Testis (tissue), 3 donors: ENCODE measurements around the gene EEF2K. TPM values are rescaled to one million over a fixed set of nuclear protein-coding genes. Genes with fewer than 3 reads are reported as not detected.

Experiments used
- DNase-seq: peaks from one replicate; pipeline ENCODE4 v3.0.0-alpha.2; 2019
- H3K27ac ChIP-seq, 2 donors: fragments of 200-600 bp; sonication (generic); one replicate each; pipeline ENCODE4 v1.5.1; 2019
- H3K27me3 ChIP-seq: fragments of 200-600 bp; sonication (generic); one replicate; pipeline ENCODE4 v1.5.1; 2019
- H3K36me3 ChIP-seq: fragments of 200-600 bp; sonication (generic); one replicate; pipeline ENCODE4 v1.5.1; 2017; ENCODE audit warnings: low read depth; ENCODE audit errors: missing control alignments
- H3K4me1 ChIP-seq: fragments of 200-600 bp; sonication (generic); one replicate; pipeline ENCODE4 v1.5.1; 2019
- H3K4me3 ChIP-seq, 2 donors: fragments of 200-600 bp; sonication (generic); one replicate each; pipeline ENCODE4 v1.5.1; 2017 to 2019
- H3K9me3 ChIP-seq: fragments of 200-600 bp; sonication (generic); one replicate; pipeline ENCODE4 v1.5.1; 2017
- CTCF ChIP-seq, 3 experiments: fragments of 450-650 bp in 2 of 3; fragments of 200-600 bp in 1 of 3; sonication (generic) in 1 of 3; IDR thresholded peaks; one replicate each; pipeline ENCODE4 v1.5.1; 2016 to 2019; ENCODE audit warnings: antibody characterized with exemption in 3 of 3, mild to moderate bottlenecking in 2 of 3, moderate library complexity in 1 of 3
- POLR2A ChIP-seq: fragments of 450-650 bp; IDR thresholded peaks from one replicate; pipeline ENCODE4 v1.6.1; 2017; ENCODE audit warnings: antibody characterized with exemption, mild to moderate bottlenecking, moderate library complexity
- WGBS, 2 donors: methylation state at CpG; one replicate each; pipeline ENCODE4 v1.1.5; 2018; 5-methylcytosine and 5-hydroxymethylcytosine counted together
- intact Hi-C: fragments of 100-400 bp; cut with DNase I; formaldehyde crosslinking; loops from one replicate; pipeline ENCODE4 v1.15.1; 2023; ENCODE audit warnings: low total_unique reads
- polyA plus RNA-seq: library from polyadenylated mRNA; stranded (reverse); fragments of 350-450 nt; fragmentation: Illumina TruSeq; extraction: RNeasy Lipid Tissue Mini Kit (QIAGEN cat#74804); gene quantifications from one replicate; pipeline ENCODE4 v1.2.3, GENCODE V29; 2014; ENCODE audit warnings: low read depth, low replicate concordance; ENCODE audit not compliant: insufficient read depth
- total RNA-seq, 2 donors: library from RNA; depleted of rRNA; stranded (reverse); fragments of >200 nt; gene quantifications; one replicate each; pipeline ENCODE4 v1.2.3, GENCODE V29; 2016

EEF2K gene
- total and polyA plus RNA-seq, 3 donors from 2014 or later, result 6.6 to 11.1 (median 10.2) TPM

GRCh38 chr16:22330326-22330725 lies 124.2 kb downstream of the EEF2K start:
- no peak for TF ChIP-seq CTCF (IDR thresholded peaks at IDR 0.05)
- no peak for TF ChIP-seq POLR2A
- no peak for DNase-seq
- 78 to 82% methylated on average over 4 of the region's 4 CpGs for WGBS, 2 donors
- no peaks in the 10 kb centered on the region for H3K4me1 ChIP-seq
- intact Hi-C loops, result no loop called here
- H3K4me3 ChIP-seq, result no peak overlapping the region
- no peaks in the 10 kb centered on the region for H3K36me3 ChIP-seq
- no peaks in the 10 kb centered on the region for H3K27me3 ChIP-seq
- no peak overlapping the region for H3K27ac ChIP-seq
- H3K9me3 ChIP-seq, result no peaks in the 10 kb centered on the region

- TF ChIP-seq CTCF (IDR thresholded peaks at IDR 0.05) (no peak), POLR2A (no peak)
- H3K36me3 ChIP-seq, result no peaks in the 10 kb centered on the region
These were observed 127.4 kb downstream of the EEF2K start for GRCh38 chr16:22333457-22333994.

GRCh38 chr16:22335668-22336246 lies 129.7 kb downstream of the EEF2K start:
- Histone ChIP-seq H3K9me3 (no peaks in the 10 kb centered on the region), H3K27ac (no peak overlapping the region), H3K36me3 (no peaks in the 10 kb centered on the region), H3K4me3 (no peak overlapping the region), H3K4me1 (no peaks in the 10 kb centered on the region), H3K27me3 (no peaks in the 10 kb centered on the region)
- WGBS, 2 donors, result 100% methylated on average over 3 of the region's 3 CpGs
- DNase-seq, result no peak
- intact Hi-C loops, result no loop called here
- no peak for TF ChIP-seq CTCF (IDR thresholded peaks at IDR 0.05)
- no peak for TF ChIP-seq POLR2A

More at GRCh38 chr16:22333457-22333994, 127.4 kb downstream of the EEF2K start:
- H3K27me3 ChIP-seq, result no peaks in the 10 kb centered on the region
- no peak overlapping the region for H3K27ac ChIP-seq
- intact Hi-C loops, result no loop called here
- H3K4me3 ChIP-seq, result no peak overlapping the region
- H3K9me3 ChIP-seq, result no peaks in the 10 kb centered on the region
- no peaks in the 10 kb centered on the region for H3K4me1 ChIP-seq
- no peak for DNase-seq
- WGBS, 2 donors, result 76 to 79% methylated on average over 6 of the region's 6 CpGs

- intact Hi-C loops, result no loop called here
- Histone ChIP-seq H3K9me3 (no peaks in the 10 kb centered on the region), H3K4me3 (no peak overlapping the region), H3K36me3 (no peaks in the 10 kb centered on the region), H3K27ac (no peak overlapping the region), H3K4me1 (no peaks in the 10 kb centered on the region), H3K27me3 (no peaks in the 10 kb centered on the region)
- no peak for DNase-seq
- TF ChIP-seq CTCF (IDR thresholded peaks at IDR 0.05), result no peak
- TF ChIP-seq POLR2A, result no peak
These were observed 130.5 kb downstream of the EEF2K start for GRCh38 chr16:22336581-22336980.

GRCh38 chr16:22337045-22337444 lies 131.0 kb downstream of the EEF2K start:
- DNase-seq, result no peak
- H3K27me3 ChIP-seq, result no peaks in the 10 kb centered on the region
- H3K36me3 ChIP-seq, result no peaks in the 10 kb centered on the region
- H3K4me3 ChIP-seq, result no peak overlapping the region
- no peaks in the 10 kb centered on the region for H3K4me1 ChIP-seq
- no peaks in the 10 kb centered on the region for H3K9me3 ChIP-seq
- TF ChIP-seq POLR2A (no peak), CTCF (IDR thresholded peaks at IDR 0.05) (no peak)
- H3K27ac ChIP-seq, result no peak overlapping the region
- intact Hi-C loops, result no loop called here
